Dermis microvascular lymphatic vessel endothelial cell (primary cell): ENCODE measurements around the gene ATG4D. TPM values are rescaled to one million over a fixed set of nuclear protein-coding genes. Genes with fewer than 3 reads are reported as not detected.
A peak's percentile ranks its signal among the peaks of the same experiment; 100 is the strongest.

Experiments
- DNase-seq, 2 donors: peaks; one replicate each; pipeline versions ENCODE4 v3.0.0 to v3.0.0-alpha.2; 2010; ENCODE audit warnings: low read depth in 2 of 2
- total RNA-seq: library from RNA; depleted of rRNA; stranded (reverse); fragments of >200 nt; gene quantifications from 2 replicates; pipeline ENCODE4 v1.2.1, GENCODE V29; 2014

Gene ATG4D
- 7.8 and 9.0 TPM in 2 replicates for total RNA-seq

DNA sequence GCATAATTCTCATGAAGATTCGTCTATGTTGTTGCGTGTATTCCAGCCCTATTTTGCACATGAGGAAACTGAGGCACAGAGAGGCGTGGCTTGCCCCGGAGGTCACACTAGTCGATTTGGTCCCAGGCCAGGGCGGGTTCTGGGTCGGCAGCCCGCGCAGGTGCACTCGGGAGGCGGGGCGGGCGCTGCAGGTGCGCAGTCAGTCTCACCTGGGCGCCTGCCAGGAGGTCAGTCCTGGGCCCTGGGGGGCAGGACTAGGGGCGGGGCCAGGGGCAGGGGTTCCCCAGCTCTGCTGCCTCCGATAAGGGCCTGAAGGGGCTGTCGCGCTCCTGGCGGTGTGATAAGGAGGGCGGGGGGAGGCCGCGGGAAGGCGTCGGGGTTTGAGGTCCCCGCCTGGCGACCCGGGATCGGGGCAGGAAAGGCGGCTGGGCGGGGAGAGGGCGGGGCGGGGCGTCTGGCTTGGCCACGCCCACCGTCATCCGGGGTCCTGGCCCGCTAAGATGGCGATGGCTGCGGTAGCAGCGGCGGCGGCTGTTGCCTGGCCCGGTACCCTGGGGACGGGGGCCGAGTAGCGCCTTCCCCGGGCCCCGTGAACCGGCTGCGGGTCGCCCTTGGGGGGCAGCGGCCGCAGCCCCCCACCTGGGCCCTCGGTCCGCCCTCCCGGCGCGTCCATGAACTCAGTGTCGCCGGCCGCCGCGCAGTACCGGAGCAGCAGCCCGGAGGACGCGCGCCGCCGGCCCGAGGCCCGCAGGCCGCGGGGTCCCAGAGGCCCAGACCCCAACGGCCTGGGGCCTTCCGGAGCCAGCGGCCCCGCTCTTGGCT is at the start of gene ATG4D:
TSS of gene ATG4D (plus strand) at position 485 of the 822 bp plus-strand sequence. CDS start at position 672, 187 bp downstream.
- peak in 1 of 2 donors; percentile 53 for DNase-seq

DNA sequence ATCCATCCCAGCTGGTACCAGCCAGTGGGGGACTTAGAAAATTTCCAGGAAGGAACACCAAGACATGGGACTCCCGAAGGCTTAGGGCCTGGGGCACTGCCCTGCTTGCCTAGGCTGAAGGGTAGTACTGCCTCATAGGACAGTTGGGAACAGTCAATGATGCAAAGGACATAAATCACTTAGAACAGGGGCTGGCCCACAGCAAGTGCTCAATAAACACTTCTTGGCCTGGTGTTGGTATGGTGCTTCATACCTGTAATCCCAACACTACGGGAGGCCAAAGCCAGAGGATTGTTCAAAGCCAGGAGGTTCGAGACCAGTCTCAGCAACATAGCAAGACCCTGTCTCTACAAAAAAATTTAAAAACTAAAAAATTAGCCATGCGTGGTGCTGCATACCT is 46.3 kb upstream of the ATG4D start:
- no peak for DNase-seq

GRCh38 chr19:10499550-10500246 is 44.0 kb upstream of the ATG4D start:
- DNase-seq, result no peak

GRCh38 chr19:10500247-10500592 is 43.5 kb upstream of the ATG4D start:
- no peak for DNase-seq

- DNase-seq, result peak in 1 of 2 donors; percentile 65
Measured at GRCh38 chr19:10501971-10502523, 41.7 kb upstream of the ATG4D start.

GRCh38 chr19:10502524-10503001 is 41.1 kb upstream of the ATG4D start:
- peak; percentile 84 to 94 for DNase-seq

GRCh38 chr19:10503002-10503789 is 40.5 kb upstream of the ATG4D start, which contains the start of gene KEAP1:
KEAP1 (minus strand) TSS chr19:10503356; CDS start chr19:10500033, 3,323 bp downstream.
- DNase-seq, result peak in 1 of 2 donors; percentile 36

- DNase-seq, result peak in 1 of 2 donors; percentile 71
Measured at GRCh38 chr19:10505583-10506229, 38.0 kb upstream of the ATG4D start.

- no peak for DNase-seq
Measured at GRCh38 chr19:10508036-10508435, 35.7 kb upstream of the ATG4D start.

DNA sequence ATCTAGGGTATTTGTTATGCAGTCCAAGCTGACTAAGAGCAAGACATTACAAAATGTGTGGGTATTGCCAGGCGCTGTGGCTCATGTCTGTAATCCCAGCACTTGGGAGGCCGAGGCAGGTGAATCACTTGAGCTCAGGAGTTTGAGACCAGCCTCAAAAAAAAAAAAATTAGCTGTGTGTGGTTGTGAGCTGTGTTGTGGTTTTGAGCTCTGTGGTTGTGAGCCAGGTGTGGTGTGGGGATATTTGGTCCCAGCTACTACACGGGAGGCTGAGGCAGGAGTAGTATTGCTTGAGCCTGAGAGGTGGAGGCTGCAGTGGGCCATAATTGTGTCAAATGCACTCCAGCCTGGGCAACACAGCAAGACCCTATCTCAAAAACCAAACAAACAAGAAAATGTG is 35.0 kb upstream of the ATG4D start:
- DNase-seq, result no peak

GRCh38 chr19:10510301-10510802 is 33.4 kb upstream of the ATG4D start:
- DNase-seq, result no peak

DNA sequence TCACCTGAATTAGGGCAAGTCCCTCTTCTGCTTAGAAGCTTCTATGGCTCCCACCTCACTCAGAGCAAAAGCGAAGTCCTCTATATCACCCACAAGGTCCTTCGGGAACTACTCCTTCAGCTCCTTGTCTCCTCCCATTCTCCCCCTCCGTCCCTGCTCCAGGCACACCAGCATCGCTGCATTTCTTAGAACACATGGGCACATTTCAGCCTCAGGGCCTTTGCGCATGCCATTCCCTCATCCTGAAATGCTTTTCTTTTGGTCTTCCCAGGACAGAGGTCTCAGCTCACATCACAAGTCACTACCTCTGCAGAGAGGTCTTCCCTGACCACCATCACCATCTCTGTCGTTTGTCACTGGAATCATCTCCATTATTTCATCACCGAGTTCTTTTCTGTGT is 30.5 kb upstream of the ATG4D start:
- DNase-seq, result no peak

DNA sequence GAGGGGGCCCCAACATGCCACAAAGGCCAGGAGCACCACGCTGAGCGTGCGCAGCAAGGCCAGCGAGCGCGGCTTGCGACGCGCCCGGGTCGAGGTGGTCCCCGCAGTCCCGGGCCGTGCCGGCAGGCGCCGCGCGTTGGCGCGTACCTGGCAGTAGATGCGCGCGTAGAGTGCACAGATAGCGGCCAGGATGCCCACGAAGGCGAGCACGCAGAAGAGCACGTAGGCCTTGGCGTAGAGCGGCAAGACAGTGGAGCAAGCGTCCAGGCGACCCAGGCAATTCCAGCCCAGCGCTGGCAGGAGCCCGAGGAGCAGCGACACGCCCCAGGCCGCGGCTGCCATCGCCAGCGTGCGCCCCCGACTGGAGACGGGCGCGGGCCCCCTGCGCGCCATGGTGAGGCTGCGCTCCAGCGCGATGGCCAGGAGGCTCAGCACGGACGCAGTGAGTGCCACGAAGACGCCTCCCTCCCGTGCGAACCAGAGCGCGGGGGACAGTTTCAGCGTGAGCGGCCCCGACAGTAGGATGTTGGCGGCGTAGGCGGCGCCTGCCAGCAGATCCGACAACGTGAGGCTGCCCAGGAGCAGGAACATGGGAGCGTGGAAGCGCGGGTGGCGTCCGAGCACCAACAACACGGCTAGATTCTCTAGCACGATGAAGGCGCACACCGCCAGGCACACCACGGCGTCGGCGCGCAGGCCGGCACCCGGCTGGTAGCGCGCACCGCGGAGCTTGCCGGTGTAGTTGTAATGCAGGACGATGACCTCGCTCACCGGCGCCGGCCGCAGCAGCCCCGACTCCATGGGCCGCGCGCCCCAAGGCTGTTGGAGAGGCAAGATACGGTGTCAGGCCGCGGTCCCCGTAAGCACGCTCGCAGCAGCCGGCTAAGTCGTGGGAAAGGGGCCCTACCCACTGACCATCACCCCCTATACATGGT is 29.2 kb upstream of the ATG4D start:
- DNase-seq, result peak in 1 of 2 donors; percentile 40

GRCh38 chr19:10516064-10516385 is 27.7 kb upstream of the ATG4D start:
- DNase-seq, result no peak

GRCh38 chr19:10516671-10517286 is 26.9 kb upstream of the ATG4D start:
- no peak for DNase-seq

GRCh38 chr19:10517361-10517759 is 26.3 kb upstream of the ATG4D start, which contains the start of gene S1PR5:
S1PR5 (minus strand) TSS chr19:10517447; CDS start chr19:10515011, 2,436 bp downstream.
- DNase-seq, result peak in 1 of 2 donors; percentile 21

DNA sequence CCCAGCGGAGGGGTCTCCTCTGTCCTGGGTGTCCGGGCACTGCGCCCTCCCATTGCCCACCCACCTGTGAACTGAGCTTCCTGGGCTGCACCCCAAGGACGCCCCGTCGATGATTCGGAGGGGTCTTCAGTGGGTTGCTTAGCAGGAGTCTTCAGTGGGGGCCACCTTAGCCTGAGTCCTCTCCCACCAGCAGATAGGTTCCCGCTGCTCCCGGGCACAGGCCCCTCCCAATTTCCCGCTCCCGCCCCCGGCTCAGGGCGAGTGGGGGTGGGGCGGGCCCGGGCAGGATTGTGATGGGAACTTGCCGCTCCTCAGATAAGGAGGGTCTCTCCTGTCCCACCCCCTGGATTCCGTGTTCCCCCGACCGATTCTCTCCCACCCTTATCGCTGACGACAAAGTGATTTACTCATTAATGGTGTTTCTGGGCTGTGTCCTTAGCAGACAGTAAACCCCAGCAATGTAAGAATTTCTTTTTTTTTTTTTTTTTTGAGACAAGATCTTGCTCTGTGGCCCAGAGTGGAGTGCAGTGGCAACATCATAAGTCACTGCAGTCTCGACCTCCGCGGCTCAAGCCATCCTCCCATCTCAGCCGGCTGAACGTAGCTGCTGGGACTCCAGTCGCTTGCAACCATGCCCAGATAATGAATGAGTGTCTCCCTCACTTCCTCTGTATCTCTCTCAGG is 25.8 kb upstream of the ATG4D start:
- DNase-seq, result no peak
